Spleen (tissue), 7 donors: ENCODE results near the gene GABRG3.

ENCODE experiments used
- CTCF ChIP-seq, 11 experiments: fragments of 200-600 bp in 7 of 11; fragments of 450-650 bp in 4 of 11; sonication (generic) in 4 of 11; IDR thresholded peaks in 8 of 11; conservative IDR thresholded peaks in 3 of 11; 1 replicate in 7 of 11; 2 replicates in 4 of 11; pipeline versions ENCODE4 v1.4.0 to v1.8.0; 2016 to 2021; ENCODE audit warnings: antibody characterized with exemption in 11 of 11, inconsistent platforms in 4 of 11, mild to moderate bottlenecking in 1 of 11
- POLR2A ChIP-seq, 3 donors: fragments of 450-650 bp; IDR thresholded peaks; one replicate each; pipeline ENCODE4 v1.5.1; 2017; ENCODE audit warnings: antibody characterized with exemption in 3 of 3, mild to moderate bottlenecking in 1 of 3
- POLR2AphosphoS5 ChIP-seq, 3 donors: sonication (generic); formaldehyde crosslinking; IDR thresholded peaks; one replicate each; pipeline ENCODE4 v1.5.1; 2017; ENCODE audit warnings: antibody characterized with exemption in 3 of 3
- donor health status: DM: no; HTN: no; CAD: no; lungs with moderate emphysema.
- donor health status: DM: no; HTN: no; CAD: no.
- donor health status: DM: no; HTN: no; CAD: no.

- TF ChIP-seq CTCF (IDR thresholded peaks at IDR 0.05 in 8 of 11, conservative IDR thresholded peaks at IDR 0.05 in 3 of 11) (no peak), POLR2AphosphoS5 (IDR thresholded peaks at IDR 0.05) (no peak), POLR2A (IDR thresholded peaks at IDR 0.05) (no peak)
Observed at GRCh38 chr15:27583651-27584050, 612.7 kb downstream of the GABRG3 start.
